RPMI7951 (cell line): ENCODE results near the gene RUNX1. TPM values are rescaled to one million over a fixed set of nuclear protein-coding genes. Genes with fewer than 3 reads are reported as not detected.
A peak's percentile ranks its signal among the peaks of the same experiment; 100 is the strongest.

Experiments
- DNase-seq: peaks from one replicate; pipeline ENCODE4 v3.0.0-alpha.2; 2012; ENCODE audit warnings: low read depth
- total RNA-seq: library from RNA; depleted of rRNA; stranded (reverse); fragments of >200 nt; shearing (Covaris generic); gene quantifications from 2 replicates; pipeline ENCODE4 v1.2.3, GENCODE V29; 2014

RUNX1 gene
- total RNA-seq, 1 experiment from 2014 or later: 13.8 TPM

- DNase-seq: peak; percentile 44
These were observed 55.6 kb downstream of the RUNX1 start for GRCh38 chr21:34993521-34993921.

- peak; percentile 88 for DNase-seq
These were observed 56.2 kb downstream of the RUNX1 start for GRCh38 chr21:34992736-34993398.

- peak; percentile 63 for DNase-seq
These were observed 56.9 kb downstream of the RUNX1 start for GRCh38 chr21:34992180-34992579.

GRCh38 chr21:34991366-34991957 lies 57.6 kb downstream of the RUNX1 start:
- no peak for DNase-seq

- no peak for DNase-seq
These were observed 58.3 kb downstream of the RUNX1 start for GRCh38 chr21:34990842-34991241.

GRCh38 chr21:34989337-34990151 lies 59.6 kb downstream of the RUNX1 start:
- DNase-seq: peak; percentile 73

- DNase-seq: no peak
These were observed 60.5 kb downstream of the RUNX1 start for GRCh38 chr21:34988625-34989024.

- peak; percentile 54 for DNase-seq
These were observed 61.0 kb downstream of the RUNX1 start for GRCh38 chr21:34988139-34988538.

GRCh38 chr21:34987501-34988072 lies 61.5 kb downstream of the RUNX1 start:
- no peak for DNase-seq

GRCh38 chr21:34986561-34987500 lies 62.3 kb downstream of the RUNX1 start:
- peak; percentile 92 for DNase-seq

GRCh38 chr21:34984356-34985058 lies 64.6 kb downstream of the RUNX1 start:
- DNase-seq: no peak

- peak; percentile 90 for DNase-seq
These were observed 65.4 kb downstream of the RUNX1 start for GRCh38 chr21:34983680-34984086.

GRCh38 chr21:34981791-34982190 lies 67.3 kb downstream of the RUNX1 start:
- DNase-seq: no peak

- DNase-seq: no peak
These were observed 68.5 kb downstream of the RUNX1 start for GRCh38 chr21:34980423-34981115.

GRCh38 chr21:34979383-34979782 lies 69.7 kb downstream of the RUNX1 start:
- no peak for DNase-seq

GRCh38 chr21:34977333-34977732 lies 71.8 kb downstream of the RUNX1 start:
- DNase-seq: no peak

GRCh38 chr21:34974162-34974981 lies 74.7 kb downstream of the RUNX1 start:
- DNase-seq: no peak

- DNase-seq: no peak
These were observed 75.4 kb downstream of the RUNX1 start for GRCh38 chr21:34973685-34974084.

- DNase-seq: no peak
These were observed 77.4 kb downstream of the RUNX1 start for GRCh38 chr21:34971656-34972055.
